HG03039 (cell line): ENCODE measurements around the gene IRF9.

ENCODE experiments used
- ATAC-seq: cut with Tn5 transposase; IDR thresholded peaks from one replicate; pipeline ENCODE4 v1.9.1; 2021; ENCODE audit warnings: mild to moderate bottlenecking, moderate library complexity; ENCODE audit not compliant: unreplicated experiment

Gene IRF9

GRCh38 chr14:24130717-24131548 lies 30.1 kb upstream of the IRF9 start:
- no peak for ATAC-seq

- ATAC-seq: no peak
Observed at GRCh38 chr14:24131549-24131966, 29.5 kb upstream of the IRF9 start.

GRCh38 chr14:24132061-24132685 lies 28.9 kb upstream of the IRF9 start:
- ATAC-seq: no peak

GRCh38 chr14:24132976-24133375 lies 28.1 kb upstream of the IRF9 start:
- no peak for ATAC-seq

- no peak for ATAC-seq
Observed at GRCh38 chr14:24133735-24134134, 27.3 kb upstream of the IRF9 start.

GRCh38 chr14:24135584-24135833 lies 25.6 kb upstream of the IRF9 start:
- ATAC-seq: no peak

GRCh38 chr14:24135834-24136683 lies 25.0 kb upstream of the IRF9 start, which contains the start of gene PSME1:
TSS of gene PSME1 (plus strand) at chr14:24136194. CDS start at chr14:24136263, 69 bp downstream.
- peak; percentile 81 for ATAC-seq

- ATAC-seq: no peak
Observed at GRCh38 chr14:24136684-24137528, 24.2 kb upstream of the IRF9 start.

GRCh38 chr14:24137529-24138395 lies 23.3 kb upstream of the IRF9 start:
- ATAC-seq: no peak

- ATAC-seq: no peak
Observed at GRCh38 chr14:24138396-24139271, 22.4 kb upstream of the IRF9 start.

- no peak for ATAC-seq
Observed at GRCh38 chr14:24139272-24139934, 21.7 kb upstream of the IRF9 start.

- ATAC-seq: peak; percentile 72
Observed at GRCh38 chr14:24141097-24141880, 19.8 kb upstream of the IRF9 start, which contains the start of gene EMC9. TSS of gene EMC9 (minus strand) at chr14:24141591. CDS start at chr14:24141304, 287 bp downstream.

GRCh38 chr14:24143511-24143910 lies 17.6 kb upstream of the IRF9 start:
- no peak for ATAC-seq

- no peak for ATAC-seq
Observed at GRCh38 chr14:24144451-24144850, 16.6 kb upstream of the IRF9 start.

- no peak for ATAC-seq
Observed at GRCh38 chr14:24145219-24145618, 15.8 kb upstream of the IRF9 start.

- no peak for ATAC-seq
Observed at GRCh38 chr14:24145690-24146452, 15.2 kb upstream of the IRF9 start.
